Smooth muscle cell (in vitro differentiated cells): Measurements from ENCODE around the gene NMNAT3. TPM values are rescaled to one million over a fixed set of nuclear protein-coding genes. Genes with fewer than 3 reads are reported as not detected.

ENCODE experiments used
- DNase-seq: peaks from one replicate; lab custom pipeline; 2025; ENCODE audit not compliant: unreplicated experiment; lab: John Stamatoyannopoulos, UW
- H2AFZ ChIP-seq: fragments of 200-600 bp; sonication (generic); 2 replicates; pipeline ENCODE4 v1.6.0; 2016; ENCODE audit warnings: antibody characterized with exemption, low read depth, mild to moderate bottlenecking
- H3F3A ChIP-seq: fragments of 200-600 bp; sonication (generic); 2 replicates; pipeline ENCODE4 v1.6.0; 2017; ENCODE audit warnings: antibody characterized with exemption, low read depth
- H3K27ac ChIP-seq: fragments of 200-600 bp; sonication (generic); 2 replicates; pipeline ENCODE4 v1.5.1; 2016; ENCODE audit warnings: low read depth, mild to moderate bottlenecking
- H3K27me3 ChIP-seq: fragments of 200-600 bp; sonication (generic); 2 replicates; pipeline ENCODE4 v1.6.1; 2016; ENCODE audit warnings: low read depth, mild to moderate bottlenecking
- H3K36me3 ChIP-seq: fragments of 200-600 bp; sonication (generic); 2 replicates; pipeline ENCODE4 v1.5.1; 2016; ENCODE audit warnings: low read depth
- H3K4me1 ChIP-seq: fragments of 200-600 bp; sonication (generic); 2 replicates; pipeline ENCODE4 v1.5.1; 2016; ENCODE audit warnings: low read depth
- H3K4me2 ChIP-seq: fragments of 200-600 bp; sonication (generic); 2 replicates; pipeline ENCODE4 v1.6.0; 2016; ENCODE audit warnings: mild to moderate bottlenecking
- H3K4me3 ChIP-seq: fragments of 200-600 bp; sonication (generic); 2 replicates; pipeline ENCODE4 v1.5.1; 2016; ENCODE audit warnings: mild to moderate bottlenecking
- H3K79me2 ChIP-seq: fragments of 200-600 bp; sonication (generic); 2 replicates; pipeline ENCODE4 v1.6.0; 2016; ENCODE audit warnings: low read depth, mild to moderate bottlenecking
- H3K9ac ChIP-seq: fragments of 200-600 bp; sonication (generic); 2 replicates; pipeline ENCODE4 v1.6.0; 2016; ENCODE audit warnings: low read depth
- H3K9me3 ChIP-seq: fragments of 200-600 bp; sonication (generic); replicated peaks from 2 replicates; pipeline ENCODE4 v1.5.1; 2016; ENCODE audit warnings: low read depth
- H4K20me1 ChIP-seq: fragments of 200-600 bp; sonication (generic); 2 replicates; pipeline ENCODE4 v1.6.0; 2016; ENCODE audit warnings: low read depth
- CTCF ChIP-seq: fragments of 200-600 bp; sonication (generic); IDR thresholded peaks from 2 replicates; pipeline ENCODE4 v1.5.1; 2017; ENCODE audit warnings: borderline replicate concordance, mild to moderate bottlenecking, antibody characterized with exemption; ENCODE audit not compliant: insufficient read depth, poor library complexity, severe bottlenecking
- WGBS: methylation state at CpG from one replicate; pipeline ENCODE4 v1.1.7; 2016; ENCODE audit warnings: low lambda C conversion rate; 5-methylcytosine and 5-hydroxymethylcytosine counted together
- polyA plus RNA-seq: library from polyadenylated mRNA; unstranded; fragments of >200 nt; fragmentation: Nextera tagmentation; extraction: Ambion mirVana; gene quantifications from 2 replicates; pipeline ENCODE4 v1.2.1, GENCODE V29; 2016
- total RNA-seq: library from RNA; depleted of rRNA; stranded (reverse); fragments of >200 nt; gene quantifications from 2 replicates; pipeline ENCODE4 v1.2.3, GENCODE V29; 2014

NMNAT3 gene
- total and polyA plus RNA-seq, 2 experiments from 2014 or later: 0.18 to 0.65 TPM

GRCh38 chr3:139672884-139673283, 4.9 kb downstream of the NMNAT3 start:
- Histone ChIP-seq H3K36me3 (no peaks in the 10 kb centered on the region), H3K4me2 (no peak overlapping the region), H3K9ac (no peak overlapping the region), H3K4me1 (peaks cover 10% of the 10 kb centered on the region), H3F3A (no peaks in the 10 kb centered on the region), H3K79me2 (no peaks in the 10 kb centered on the region), H3K9me3 (no peaks in the 10 kb centered on the region), H4K20me1 (no peaks in the 10 kb centered on the region), H3K27ac (no peak overlapping the region), H3K27me3 (peaks cover 23% of the 10 kb centered on the region), H2AFZ (no peak overlapping the region), H3K4me3 (no peak overlapping the region)
- 93% methylated on average over 4 of the region's 4 CpGs for WGBS
- DNase-seq: no peak
- no peak for TF ChIP-seq CTCF

DNA sequence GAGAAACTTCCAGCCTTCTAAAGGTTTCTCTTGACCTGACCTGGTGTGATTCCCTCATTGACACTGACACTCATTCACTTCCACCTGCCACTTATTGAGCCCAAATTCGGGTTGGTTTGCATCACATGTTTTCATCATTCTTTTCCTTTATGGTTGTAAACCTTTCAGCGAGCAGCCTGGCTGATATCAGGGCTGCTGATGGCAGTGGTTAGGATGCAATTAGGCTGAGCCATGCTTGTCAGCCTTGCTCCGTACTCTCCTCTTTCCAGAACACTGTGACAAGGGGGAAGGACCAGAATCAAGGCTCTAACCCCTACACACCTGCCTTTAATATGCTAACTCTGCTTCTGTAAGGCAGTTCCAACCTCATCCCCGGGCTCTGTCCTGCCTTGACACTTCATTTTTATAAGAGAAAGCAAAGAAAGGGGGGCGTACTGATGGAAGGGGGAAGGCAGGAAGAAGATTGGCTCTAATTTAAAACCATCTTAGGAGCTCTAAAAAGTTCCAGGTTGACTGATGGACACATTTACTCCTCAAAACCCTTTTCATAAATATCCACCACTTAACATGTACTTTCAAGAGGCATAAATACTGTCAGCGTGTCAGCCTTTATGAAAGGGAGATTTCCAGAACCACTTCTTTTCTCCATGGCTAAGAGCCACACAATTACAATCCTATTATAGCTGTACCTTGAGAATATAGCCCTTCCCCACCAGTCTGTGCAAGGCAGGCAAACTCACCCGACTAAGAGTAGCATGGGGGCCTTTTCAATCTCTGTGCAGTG, 5.7 kb downstream of the NMNAT3 start:
- H3K27ac ChIP-seq: no peak overlapping the region
- H3K4me1 ChIP-seq: peaks cover 10% of the 10 kb centered on the region
- WGBS: 66% methylated on average over 7 of the region's 7 CpGs
- no peak for DNase-seq
- no peaks in the 10 kb centered on the region for H3K9me3 ChIP-seq
- H3F3A ChIP-seq: no peaks in the 10 kb centered on the region
- no peaks in the 10 kb centered on the region for H4K20me1 ChIP-seq
- no peak overlapping the region for H3K4me3 ChIP-seq
- no peaks in the 10 kb centered on the region for H3K36me3 ChIP-seq
- H3K79me2 ChIP-seq: no peaks in the 10 kb centered on the region
- H2AFZ ChIP-seq: no peak overlapping the region
- H3K9ac ChIP-seq: no peak overlapping the region
- H3K27me3 ChIP-seq: peaks cover 16% of the 10 kb centered on the region
- no peak for TF ChIP-seq CTCF
- H3K4me2 ChIP-seq: no peak overlapping the region

- Histone ChIP-seq H3F3A (no peaks in the 10 kb centered on the region), H3K27ac (no peak overlapping the region), H2AFZ (no peak overlapping the region), H3K27me3 (peaks cover 7% of the 10 kb centered on the region), H3K9me3 (no peaks in the 10 kb centered on the region), H3K9ac (no peak overlapping the region), H4K20me1 (no peaks in the 10 kb centered on the region), H3K79me2 (no peaks in the 10 kb centered on the region), H3K4me3 (no peak overlapping the region), H3K4me2 (no peak overlapping the region), H3K36me3 (no peaks in the 10 kb centered on the region), H3K4me1 (peaks cover 10% of the 10 kb centered on the region)
- WGBS: 94% methylated on average over 2 of the region's 2 CpGs
- no peak for TF ChIP-seq CTCF
- no peak for DNase-seq
Observed at GRCh38 chr3:139671107-139671506, 6.7 kb downstream of the NMNAT3 start.

- Histone ChIP-seq H3K9ac (no peak overlapping the region), H3K4me3 (no peak overlapping the region), H3K36me3 (no peaks in the 10 kb centered on the region), H3F3A (no peaks in the 10 kb centered on the region), H3K27me3 (peaks cover 7% of the 10 kb centered on the region), H3K79me2 (no peaks in the 10 kb centered on the region), H4K20me1 (no peaks in the 10 kb centered on the region), H3K27ac (no peak overlapping the region), H3K9me3 (no peaks in the 10 kb centered on the region), H3K4me2 (no peak overlapping the region), H2AFZ (no peak overlapping the region), H3K4me1 (peaks cover 7% of the 10 kb centered on the region)
- TF ChIP-seq CTCF: no peak
- WGBS: 60% methylated on average over 4 of the region's 4 CpGs
- no peak for DNase-seq
Observed at GRCh38 chr3:139670196-139670595, 7.6 kb downstream of the NMNAT3 start.
